ENCODE data around the gene YBEY. TPM values are rescaled to one million over a fixed set of nuclear protein-coding genes. Genes with fewer than 3 reads are reported as not detected.

YBEY gene
- total RNA-seq, 6 donors from 2014 or later = 7.7 to 26.2 (median 10.8) TPM

DNA sequence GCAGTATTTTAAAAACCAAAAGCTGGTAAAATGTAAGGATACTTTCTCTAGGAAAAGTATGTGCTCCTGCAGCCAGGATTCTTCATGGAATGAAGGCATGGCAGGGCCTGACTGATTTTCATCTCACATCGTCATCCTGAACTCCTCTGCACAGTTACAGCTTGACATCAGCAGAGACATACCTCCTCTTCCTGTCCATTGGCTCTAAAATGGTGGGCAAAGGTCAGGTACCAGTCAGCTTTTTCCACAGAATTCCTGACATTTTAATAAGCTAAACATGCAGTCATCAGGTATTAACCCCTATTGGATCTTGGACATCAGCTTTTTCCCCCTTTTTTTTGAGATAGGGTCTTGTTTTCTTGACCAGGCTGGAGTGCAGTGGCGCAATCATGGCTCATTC lies 43.7 kb downstream of the YBEY start:
- TF ChIP-seq POLR2A (IDR thresholded peaks at IDR 0.05) (no peak), POLR2AphosphoS5 (IDR thresholded peaks at IDR 0.05) (no peak), EP300 (IDR thresholded peaks at IDR 0.05) (no peak)
- TF ChIP-seq, protein P1, sequence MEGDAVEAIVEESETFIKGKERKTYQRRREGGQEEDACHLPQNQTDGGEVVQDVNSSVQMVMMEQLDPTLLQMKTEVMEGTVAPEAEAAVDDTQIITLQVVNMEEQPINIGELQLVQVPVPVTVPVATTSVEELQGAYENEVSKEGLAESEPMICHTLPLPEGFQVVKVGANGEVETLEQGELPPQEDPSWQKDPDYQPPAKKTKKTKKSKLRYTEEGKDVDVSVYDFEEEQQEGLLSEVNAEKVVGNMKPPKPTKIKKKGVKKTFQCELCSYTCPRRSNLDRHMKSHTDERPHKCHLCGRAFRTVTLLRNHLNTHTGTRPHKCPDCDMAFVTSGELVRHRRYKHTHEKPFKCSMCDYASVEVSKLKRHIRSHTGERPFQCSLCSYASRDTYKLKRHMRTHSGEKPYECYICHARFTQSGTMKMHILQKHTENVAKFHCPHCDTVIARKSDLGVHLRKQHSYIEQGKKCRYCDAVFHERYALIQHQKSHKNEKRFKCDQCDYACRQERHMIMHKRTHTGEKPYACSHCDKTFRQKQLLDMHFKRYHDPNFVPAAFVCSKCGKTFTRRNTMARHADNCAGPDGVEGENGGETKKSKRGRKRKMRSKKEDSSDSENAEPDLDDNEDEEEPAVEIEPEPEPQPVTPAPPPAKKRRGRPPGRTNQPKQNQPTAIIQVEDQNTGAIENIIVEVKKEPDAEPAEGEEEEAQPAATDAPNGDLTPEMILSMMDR (IDR thresholded peaks at IDR 0.05) = no peak
- 94 to 96% methylated on average over 2 of the region's 2 CpGs for WGBS, 2 donors
- Histone ChIP-seq H3K27ac (no peak overlapping the region), H3K4me3 (no peak overlapping the region), H3K36me3 (peaks cover 0 to 45% (median 14%) of the 10 kb centered on the region in 4 donors), H3K27me3 (no peaks in the 10 kb centered on the region), H3K4me1 (peaks cover 6 to 10% (median 9%) of the 10 kb centered on the region in 4 donors), H3K9me3 (no peaks in the 10 kb centered on the region)
- ATAC-seq (ENCODE audit: low FRiP score in 2 of 2) (no peak), DNase-seq (no peak)

DNA sequence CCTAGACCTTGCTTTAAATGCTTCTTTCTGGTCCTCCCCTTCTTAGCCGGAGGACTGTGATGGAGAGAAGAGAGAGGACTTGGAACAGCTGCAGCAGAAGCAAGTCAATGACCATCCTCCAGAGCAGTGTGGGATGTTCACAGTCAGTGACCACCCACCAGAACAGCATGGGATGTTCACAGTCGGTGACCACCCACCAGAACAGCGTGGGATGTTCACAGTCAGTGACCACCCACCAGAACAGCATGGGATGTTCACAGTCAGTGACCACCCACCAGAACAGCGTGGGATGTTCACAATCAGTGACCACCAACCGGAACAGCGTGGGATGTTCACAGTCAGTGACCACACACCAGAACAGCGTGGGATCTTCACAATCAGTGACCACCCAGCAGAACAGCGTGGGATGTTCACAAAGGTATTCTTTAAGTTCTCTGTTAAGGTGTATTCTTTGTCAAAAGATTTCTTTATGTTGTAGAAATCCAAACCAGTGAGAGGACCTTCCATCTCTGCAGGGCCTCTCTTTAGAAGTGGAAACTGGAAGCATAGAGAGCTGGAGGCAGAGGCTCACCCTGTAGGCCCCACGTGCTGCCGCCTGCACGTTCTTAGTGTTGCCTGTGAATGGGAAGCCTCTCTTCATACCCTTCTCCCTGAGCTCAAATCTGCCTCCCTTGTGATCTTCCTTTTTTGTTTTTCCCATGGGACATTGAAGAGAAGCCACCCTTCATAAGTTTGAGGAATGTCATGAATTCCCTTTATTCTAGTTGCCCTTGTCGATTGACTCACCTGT lies 48.4 kb downstream of the YBEY start:
- ATAC-seq (ENCODE audit: low FRiP score in 2 of 2) (no peak), DNase-seq (no peak)
- WGBS, 2 donors = 93 to 98% methylated on average over 10 to 12 of the region's 12 CpGs
- Histone ChIP-seq H3K27ac (no peak overlapping the region), H3K4me1 (no peaks in the 10 kb centered on the region), H3K36me3 (peaks cover 6 to 71% (median 36%) of the 10 kb centered on the region in 4 donors), H3K9me3 (no peaks in the 10 kb centered on the region), H3K27me3 (no peaks in the 10 kb centered on the region), H3K4me3 (no peak overlapping the region)
- TF ChIP-seq EP300 (IDR thresholded peaks at IDR 0.05) (no peak), POLR2AphosphoS5 (IDR thresholded peaks at IDR 0.05) (no peak), POLR2A (IDR thresholded peaks at IDR 0.05) (no peak)
- TF ChIP-seq, protein P1 (IDR thresholded peaks at IDR 0.05) = no peak

DNA sequence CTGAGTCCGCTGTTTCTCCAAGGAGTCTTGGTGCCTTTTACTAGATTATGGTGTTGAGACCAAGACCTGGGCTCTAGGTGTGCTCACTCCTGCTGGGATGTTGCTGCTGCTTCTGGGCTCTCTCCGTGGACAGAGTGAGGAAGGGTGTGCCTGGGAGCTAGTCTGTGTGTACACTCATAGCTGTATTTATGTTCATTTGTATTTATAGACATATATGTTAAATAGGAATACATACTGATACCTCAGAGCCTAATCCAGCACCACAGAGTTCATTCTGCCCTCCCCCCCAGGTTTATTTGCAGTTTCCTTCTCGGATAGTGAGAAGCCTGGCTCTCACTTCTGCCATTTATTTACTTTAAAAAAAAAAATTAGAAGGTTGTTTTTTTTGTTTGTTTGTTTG lies 50.5 kb downstream of the YBEY start:
- TF ChIP-seq, protein P1 (IDR thresholded peaks at IDR 0.05) = no peak
- TF ChIP-seq POLR2AphosphoS5 (IDR thresholded peaks at IDR 0.05) (no peak), EP300 (IDR thresholded peaks at IDR 0.05) (no peak)
- Histone ChIP-seq H3K4me1 (no peaks in the 10 kb centered on the region), H3K27ac (no peak overlapping the region), H3K27me3 (no peaks in the 10 kb centered on the region), H3K9me3 (no peaks in the 10 kb centered on the region), H3K36me3 (peaks cover 6 to 73% (median 39%) of the 10 kb centered on the region in 4 donors), H3K4me3 (no peak overlapping the region)
- no peak for ATAC-seq (ENCODE audit: low FRiP score in 2 of 2)
- WGBS, 2 donors = 85 to 95% methylated on average over 1 to 3 of the region's 3 CpGs
- DNase-seq = no peak

DNA sequence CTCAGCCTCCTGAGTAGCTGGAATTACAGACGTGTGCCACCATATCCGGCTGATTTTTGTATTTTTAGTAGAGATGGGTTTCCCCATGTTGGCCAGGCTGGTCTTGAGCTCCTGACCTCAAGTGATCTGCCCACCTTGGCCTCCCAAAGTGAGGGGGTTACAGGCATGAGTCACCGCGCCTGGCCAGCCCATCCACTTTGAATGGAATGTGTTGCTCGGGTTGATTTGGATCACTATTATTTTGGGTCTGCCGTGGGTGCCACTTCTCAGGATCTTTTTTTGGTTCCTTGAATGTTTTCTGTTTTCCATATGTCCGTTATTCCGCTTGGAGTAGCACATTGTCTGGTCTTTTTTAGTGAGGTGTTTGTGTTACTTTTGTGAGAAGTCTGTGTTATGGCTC lies 54.9 kb downstream of the YBEY start:
- TF ChIP-seq EP300 (IDR thresholded peaks at IDR 0.05) (no peak), POLR2A (IDR thresholded peaks at IDR 0.05) (no peak), POLR2AphosphoS5 (IDR thresholded peaks at IDR 0.05) (no peak)
- TF ChIP-seq, protein P1 (IDR thresholded peaks at IDR 0.05) = no peak
- peaks cover 7 to 58% (median 32%) of the 10 kb centered on the region in 4 donors for H3K36me3 ChIP-seq

More for the DNA sequence above, 54.9 kb downstream of the YBEY start:
- H3K27ac ChIP-seq = no peak overlapping the region
- no peak for ATAC-seq (ENCODE audit: low FRiP score in 2 of 2)
- H3K9me3 ChIP-seq = no peaks in the 10 kb centered on the region
- WGBS, 2 donors = 94 to 95% methylated on average over 8 of the region's 8 CpGs
- no peaks in the 10 kb centered on the region for H3K27me3 ChIP-seq
- DNase-seq = no peak
- H3K4me1 ChIP-seq = no peaks in the 10 kb centered on the region
- H3K4me3 ChIP-seq = no peak overlapping the region

All from upper lobe of left lung (tissue), 6 donors.